H54 (cell line): ENCODE measurements around the gene GLTP.
"Not testable (repeated sequence)": the region's sequence is repeated elsewhere in the genome, so short reads cannot be mapped to it uniquely, and the experiment has no call there.

Source experiments
- DNase-seq: peaks from one replicate; pipeline ENCODE4 v3.0.0; 2011; ENCODE audit warnings: low spot score, mixed read lengths; ENCODE audit not compliant: insufficient read length
- FAIRE-seq: peaks from 3 replicates; lab custom pipeline; 2011; peaks lifted over from hg19 to GRCh38; lab: Jason Lieb, UNC
- POLR2A ChIP-seq: IDR thresholded peaks from 2 replicates; pipeline ENCODE4 v1.6.1; 2011; ENCODE audit warnings: low read depth, mild to moderate bottlenecking, low read length

Gene GLTP, protein sequence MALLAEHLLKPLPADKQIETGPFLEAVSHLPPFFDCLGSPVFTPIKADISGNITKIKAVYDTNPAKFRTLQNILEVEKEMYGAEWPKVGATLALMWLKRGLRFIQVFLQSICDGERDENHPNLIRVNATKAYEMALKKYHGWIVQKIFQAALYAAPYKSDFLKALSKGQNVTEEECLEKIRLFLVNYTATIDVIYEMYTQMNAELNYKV

DNA sequence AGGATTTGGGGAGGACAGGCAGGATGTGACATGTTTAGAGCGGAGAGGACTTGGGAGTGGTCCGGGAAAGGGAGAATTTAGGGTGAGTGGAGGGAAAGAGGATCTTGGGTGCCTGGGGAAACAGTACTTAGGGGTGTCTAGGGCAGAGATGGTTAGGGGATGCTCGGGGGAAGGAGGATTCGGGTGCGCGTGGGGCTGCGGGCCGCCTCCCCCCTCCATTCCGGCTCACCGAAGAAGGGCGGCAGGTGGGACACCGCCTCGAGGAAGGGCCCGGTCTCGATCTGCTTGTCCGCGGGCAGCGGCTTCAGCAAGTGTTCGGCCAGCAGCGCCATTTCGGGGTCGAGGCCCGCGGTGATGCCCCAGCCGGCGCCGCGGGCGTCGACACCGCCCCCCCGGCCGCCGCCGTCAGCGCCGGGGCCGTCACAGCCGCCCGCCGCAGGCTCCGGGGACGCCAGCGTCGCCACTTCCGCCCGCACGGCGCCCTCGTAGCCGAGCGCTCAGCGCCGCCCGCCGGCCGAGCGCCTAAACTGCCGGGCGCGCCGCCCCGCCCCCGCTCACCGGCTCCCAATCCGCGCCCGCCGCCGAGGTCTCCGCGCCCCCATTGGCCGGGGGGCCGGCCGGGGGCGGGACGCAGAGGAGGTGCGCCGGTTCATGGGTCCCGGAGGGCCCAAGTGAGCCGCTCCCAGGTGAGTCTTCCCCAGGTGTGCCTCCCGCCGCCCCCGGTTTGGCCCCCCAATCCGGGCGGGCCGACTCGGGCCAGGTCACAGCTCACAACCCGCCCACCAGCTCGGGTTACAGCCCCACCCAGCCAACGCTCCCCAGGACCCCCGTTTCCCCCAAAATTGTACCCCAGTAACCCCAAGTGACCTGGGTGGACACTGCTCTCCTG, at the start of gene GLTP:
Gene GLTP (minus strand): TSS at position 499 of the 889 bp plus-strand sequence. CDS start 167 bp downstream, at position 332.
- peak; percentile 80 for DNase-seq
- TF ChIP-seq POLR2A = peak; percentile 64
- no peak for FAIRE-seq

DNA sequence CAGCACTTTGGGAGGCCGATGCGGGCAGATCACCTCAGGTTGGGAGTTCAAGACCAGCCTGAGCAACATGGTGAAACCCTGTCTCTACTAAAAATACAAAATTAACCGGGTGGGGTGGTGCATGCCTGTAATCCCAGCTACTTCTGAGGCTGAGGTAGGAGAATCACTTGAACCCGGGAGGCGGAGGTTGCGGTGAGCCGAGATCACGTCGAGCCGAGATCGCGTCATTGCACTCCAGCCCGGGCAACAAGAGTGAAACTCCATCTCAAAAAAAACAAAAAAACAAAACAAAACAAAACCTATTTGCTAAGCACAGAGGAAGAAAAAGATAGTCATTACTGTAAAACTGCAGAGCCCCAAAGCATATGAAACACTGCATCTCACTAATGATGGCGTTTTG, 49.0 kb upstream of the GLTP start:
- FAIRE-seq, DNase-seq: not testable (repeated sequence)

DNA sequence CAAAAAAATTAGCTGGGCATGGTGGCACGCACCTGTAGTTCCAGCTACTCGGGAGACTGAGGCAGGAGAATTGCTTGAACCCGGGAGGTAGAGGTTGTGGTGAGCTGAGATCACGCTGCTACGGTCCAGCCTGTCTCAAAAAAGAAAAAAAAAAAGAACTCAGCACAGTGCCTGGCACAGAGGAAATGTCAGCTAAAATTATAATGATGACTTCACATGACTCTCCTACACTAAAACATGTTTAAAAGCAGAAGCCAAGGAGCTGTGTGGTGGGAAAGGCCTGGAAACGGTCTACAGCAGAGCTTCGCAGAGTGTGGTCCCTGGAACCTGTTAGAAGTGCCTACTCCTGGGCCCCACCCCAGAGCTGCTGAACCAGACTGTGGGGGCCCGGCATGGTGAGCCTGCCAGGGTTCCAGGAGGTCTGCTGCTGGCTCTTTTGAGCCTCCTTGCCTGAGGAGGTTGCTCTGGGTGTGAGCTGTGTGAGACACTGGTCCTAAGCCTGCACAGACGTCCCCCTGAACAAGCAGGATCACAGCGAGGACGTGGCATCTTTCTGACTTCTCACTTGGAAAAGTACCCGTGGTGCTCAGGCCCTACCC, 47.8 kb upstream of the GLTP start:
- FAIRE-seq = no peak
- no peak for TF ChIP-seq POLR2A
- DNase-seq = no peak

DNA sequence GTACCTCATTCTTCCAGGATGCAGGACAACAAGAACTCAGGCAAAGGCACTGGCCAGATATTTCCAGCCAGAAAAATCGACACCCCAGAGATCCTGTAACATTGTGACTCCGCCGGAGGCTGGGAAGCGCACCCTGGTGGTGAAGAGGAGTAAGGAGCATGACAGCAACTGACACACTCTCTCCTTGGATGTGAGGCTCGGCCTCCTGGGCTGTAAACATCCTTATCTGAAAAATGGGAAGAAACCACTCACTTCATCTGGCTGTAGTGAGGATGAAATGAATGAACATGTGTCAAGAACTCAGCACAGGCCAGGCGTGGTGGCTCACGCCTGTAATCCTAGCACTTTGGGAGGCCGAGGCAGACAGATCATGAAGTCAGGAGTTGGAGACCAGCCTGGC, 47.3 kb upstream of the GLTP start:
- no peak for TF ChIP-seq POLR2A
- FAIRE-seq (peak; percentile 58), DNase-seq (peak; percentile 60)

DNA sequence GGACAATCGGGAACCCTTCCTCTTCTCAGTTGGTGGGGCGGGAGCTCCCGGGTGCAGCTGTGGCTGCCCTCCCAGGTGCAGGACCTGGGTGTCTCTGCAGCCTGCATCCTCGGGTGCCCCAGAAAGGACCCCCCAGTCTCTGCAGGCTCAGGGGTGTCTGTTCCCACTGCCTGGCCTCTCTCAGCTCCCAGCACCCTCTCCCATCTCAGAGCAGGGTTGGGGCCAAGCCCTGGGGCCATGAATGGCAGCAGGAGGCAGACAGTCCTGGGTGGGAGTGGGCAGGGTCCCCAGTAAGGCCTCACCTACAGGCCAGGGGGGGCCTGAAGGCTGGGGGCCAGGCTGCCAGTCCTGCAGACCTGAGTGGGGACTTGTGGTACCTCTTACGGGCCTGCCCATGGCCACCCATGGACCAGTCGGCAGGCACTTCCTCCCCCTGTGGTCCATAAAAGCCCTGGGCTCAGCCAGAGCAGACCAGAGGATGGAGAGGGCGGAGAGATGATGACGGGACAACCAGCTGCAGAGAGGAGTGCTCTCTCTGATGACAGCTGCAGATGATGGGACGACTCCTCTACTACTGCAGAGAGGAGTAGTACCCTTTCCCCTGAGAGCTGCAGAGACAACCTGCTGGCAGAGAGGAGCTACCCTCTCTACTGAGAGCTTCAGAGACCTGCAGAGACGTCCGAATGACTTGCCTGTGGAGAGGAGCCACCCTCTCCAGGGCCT, 46.3 kb upstream of the GLTP start:
- FAIRE-seq (no peak), DNase-seq (no peak)
- no peak for TF ChIP-seq POLR2A

DNA sequence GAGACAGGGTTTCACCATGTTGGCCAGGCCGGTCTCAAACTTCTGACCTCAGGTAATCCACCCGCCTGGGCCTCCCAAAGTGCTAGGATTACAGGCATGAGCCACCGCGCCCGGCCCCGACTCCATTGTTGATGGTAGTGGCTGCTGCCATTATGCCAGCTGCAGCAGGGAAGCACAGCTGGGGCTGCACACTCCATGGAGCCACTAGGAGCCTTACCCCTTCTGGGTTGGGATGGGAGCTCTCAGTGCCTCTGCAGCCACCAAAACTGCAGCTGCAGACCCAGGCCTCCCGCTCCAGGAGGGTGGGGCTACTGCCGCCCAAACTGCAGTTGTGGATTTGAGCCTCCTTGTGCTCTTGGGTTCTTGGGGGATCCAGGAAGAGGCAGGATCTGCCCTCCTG, 45.7 kb upstream of the GLTP start:
- FAIRE-seq (no peak), DNase-seq (no peak)
- no peak for TF ChIP-seq POLR2A

DNA sequence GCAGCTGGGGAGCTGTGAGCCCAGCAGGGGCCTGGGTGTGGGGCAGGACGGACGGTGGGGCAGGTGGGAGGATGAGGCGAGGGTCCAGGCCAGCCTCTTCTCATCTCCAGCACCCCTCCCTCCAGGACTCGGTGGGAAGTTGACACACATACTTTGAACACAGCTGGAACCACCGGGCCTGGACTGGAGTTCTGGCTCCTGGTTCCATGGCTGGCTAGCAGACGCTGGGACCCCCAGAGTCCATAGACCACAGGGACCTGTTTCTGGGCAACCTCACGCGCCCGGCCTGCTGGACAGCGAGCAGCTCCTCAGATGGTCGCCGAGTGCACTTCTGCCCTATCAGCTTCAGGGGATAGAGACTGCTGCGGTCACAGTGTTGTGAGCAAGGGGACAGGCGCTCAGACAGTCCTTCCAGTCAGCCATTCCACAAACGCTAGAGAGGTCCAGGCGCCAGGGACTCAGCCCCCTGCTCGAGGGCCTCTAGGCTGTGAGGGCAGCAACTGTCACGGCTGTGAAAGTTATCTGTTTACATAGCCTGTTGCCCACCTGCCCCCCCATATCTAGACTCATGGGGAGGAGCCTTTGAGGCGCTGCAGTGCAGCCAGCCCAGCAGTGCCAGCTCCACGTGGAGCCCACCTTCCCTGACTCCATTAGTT, 45.0 kb upstream of the GLTP start:
- no peak for FAIRE-seq
- no peak for DNase-seq
- TF ChIP-seq POLR2A = no peak

DNA sequence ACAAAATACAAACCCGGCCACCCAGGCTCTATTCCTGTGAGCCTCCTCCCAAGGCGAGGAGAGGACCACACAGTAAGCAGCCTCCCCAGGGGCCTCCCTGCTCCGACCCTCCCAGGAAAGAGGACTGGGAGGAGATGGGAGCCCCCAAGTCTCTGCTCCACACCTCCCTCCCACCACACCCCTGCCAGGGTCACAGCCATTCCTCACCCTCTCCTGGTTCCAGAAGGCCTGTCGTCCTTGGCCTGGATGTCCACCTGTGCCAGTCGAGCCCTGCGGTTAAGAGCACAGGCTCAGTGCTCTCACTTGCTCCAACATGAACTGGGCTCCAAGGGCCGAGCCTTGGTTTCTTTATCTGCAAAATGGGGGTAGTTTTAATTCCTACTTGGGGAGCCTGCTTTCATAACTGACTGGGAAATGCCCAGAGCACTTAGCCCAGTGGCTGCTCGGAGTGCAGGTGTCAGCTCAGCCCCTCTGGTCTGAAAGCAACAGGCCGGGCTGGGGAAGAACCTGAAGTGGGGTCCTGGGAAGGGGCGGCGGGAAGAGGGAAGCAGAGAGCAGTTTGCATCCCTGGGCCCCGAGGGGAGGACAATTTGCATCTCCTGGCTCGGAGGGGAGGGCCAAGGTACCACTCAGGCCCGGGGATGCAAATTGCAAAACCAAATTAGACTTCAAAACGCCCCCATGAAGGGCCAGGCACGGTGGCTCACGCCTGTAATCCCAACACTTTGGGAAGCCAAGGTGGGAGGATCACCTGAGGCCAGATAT, 43.3 kb upstream of the GLTP start:
- no peak for FAIRE-seq
- no peak for TF ChIP-seq POLR2A
- DNase-seq = no peak

DNA sequence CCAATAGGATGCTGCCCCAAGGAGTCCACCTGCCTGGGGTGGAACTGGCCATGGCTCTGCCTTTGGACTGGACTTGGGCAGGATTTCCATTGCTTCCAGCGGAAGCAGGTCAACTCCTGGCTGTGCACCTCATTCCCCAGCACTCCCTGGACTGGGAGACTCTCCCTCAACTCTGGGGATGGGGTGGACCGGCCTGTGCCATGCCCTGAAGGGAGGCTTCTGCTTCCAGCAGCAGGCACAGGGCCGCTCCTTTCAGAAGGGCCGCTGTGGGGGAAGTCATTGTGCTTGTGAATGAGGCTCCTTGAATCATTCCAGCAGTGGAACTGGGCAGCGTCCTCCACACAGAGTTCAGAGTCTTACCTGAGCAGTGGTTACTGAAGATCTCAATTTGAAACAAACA, 42.7 kb upstream of the GLTP start:
- FAIRE-seq (no peak), DNase-seq (no peak)
- no peak for TF ChIP-seq POLR2A

DNA sequence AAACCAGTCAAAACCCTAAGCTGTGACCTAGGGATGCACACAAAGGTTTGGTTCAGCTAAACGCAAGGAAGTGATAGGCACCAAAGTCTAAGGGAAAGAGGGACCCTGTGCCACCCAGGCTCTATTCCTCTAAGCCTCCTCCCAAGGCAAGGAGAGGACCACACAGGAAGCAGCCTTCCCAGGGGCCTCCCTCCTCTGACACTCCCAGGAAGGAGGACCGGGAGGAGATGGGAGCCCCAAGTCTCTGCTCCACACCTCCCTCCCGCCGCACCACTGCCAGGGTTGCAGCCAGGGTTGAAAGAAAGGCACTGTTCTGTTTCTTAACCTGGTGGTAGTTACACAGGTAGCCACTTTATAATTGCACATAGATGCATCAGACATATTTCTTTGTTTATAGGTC, 41.6 kb upstream of the GLTP start:
- no peak for TF ChIP-seq POLR2A
- FAIRE-seq (no peak), DNase-seq (no peak)

DNA sequence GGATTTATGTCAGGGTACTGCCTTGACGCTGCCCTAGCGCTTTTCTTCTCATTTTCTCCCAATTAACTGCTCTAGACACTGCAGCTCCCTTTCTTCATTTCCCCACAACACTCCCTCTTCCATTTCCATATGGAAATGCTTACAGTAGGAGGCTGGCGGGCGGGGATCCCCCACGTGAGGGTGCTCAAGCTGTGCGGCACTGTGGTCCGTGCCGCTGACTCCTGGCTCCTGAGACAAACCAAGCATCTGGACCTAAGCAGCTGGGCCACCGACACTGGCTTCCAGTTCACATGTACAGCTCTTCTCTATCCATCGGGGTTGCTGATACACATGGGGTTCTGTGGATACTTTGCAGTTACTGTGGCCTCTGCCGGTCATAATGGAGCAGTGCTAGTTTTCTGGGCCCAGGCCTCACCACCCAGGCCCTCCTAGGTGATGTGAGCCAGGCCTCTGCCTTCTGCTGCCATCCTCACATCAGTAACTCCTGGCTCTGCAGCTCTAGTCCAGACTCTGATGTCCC, 40.0 kb upstream of the GLTP start:
- FAIRE-seq = no peak
- no peak for TF ChIP-seq POLR2A
- DNase-seq = no peak

DNA sequence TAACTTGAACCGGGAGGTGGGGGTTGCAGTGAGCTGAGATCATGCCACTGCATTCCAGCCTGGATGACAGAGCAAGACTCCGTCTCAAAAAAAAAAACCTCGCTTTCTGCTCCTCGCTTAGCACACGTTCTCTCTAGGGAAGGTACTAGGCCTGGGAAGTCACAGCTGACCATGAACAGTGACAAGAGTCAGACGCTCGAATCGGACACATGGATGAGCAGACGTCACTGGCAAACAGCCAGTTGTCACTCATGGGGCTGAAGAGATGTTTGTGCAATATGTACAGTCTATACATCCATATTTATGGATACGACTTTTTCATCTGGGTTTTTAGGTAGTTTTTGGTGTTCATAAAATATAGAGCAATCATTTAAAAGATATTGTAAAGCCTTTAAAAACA, 39.1 kb upstream of the GLTP start:
- no peak for DNase-seq
- no peak for FAIRE-seq
- TF ChIP-seq POLR2A = no peak
